Esophagus muscularis mucosa (tissue), 3 donors: Measurements from ENCODE around the gene OR10T2.

Experiments
- POLR2A ChIP-seq: fragments of 450-650 bp; IDR thresholded peaks from one replicate; pipeline ENCODE4 v1.6.1; 2017; ENCODE audit warnings: antibody characterized with exemption, moderate library complexity, mild to moderate bottlenecking, low read depth
- POLR2AphosphoS5 ChIP-seq, 2 donors: sonication (generic); formaldehyde crosslinking; IDR thresholded peaks; one replicate each; pipeline ENCODE4 v1.6.1; 2017; ENCODE audit warnings: antibody characterized with exemption in 2 of 2
- TF ChIP-seq, protein P1 (sequence below), 3 experiments: fragments of 200-600 bp in 2 of 3; fragments of 450-650 bp in 1 of 3; sonication (generic) in 2 of 3; IDR thresholded peaks; one replicate each; pipeline ENCODE4 v1.5.1; 2017 to 2019; ENCODE audit warnings: antibody characterized with exemption in 3 of 3, mild to moderate bottlenecking in 2 of 3, moderate library complexity in 1 of 3

- TF ChIP-seq POLR2A (no peak), POLR2AphosphoS5 (IDR thresholded peaks at IDR 0.05) (no peak)
- TF ChIP-seq, protein P1, sequence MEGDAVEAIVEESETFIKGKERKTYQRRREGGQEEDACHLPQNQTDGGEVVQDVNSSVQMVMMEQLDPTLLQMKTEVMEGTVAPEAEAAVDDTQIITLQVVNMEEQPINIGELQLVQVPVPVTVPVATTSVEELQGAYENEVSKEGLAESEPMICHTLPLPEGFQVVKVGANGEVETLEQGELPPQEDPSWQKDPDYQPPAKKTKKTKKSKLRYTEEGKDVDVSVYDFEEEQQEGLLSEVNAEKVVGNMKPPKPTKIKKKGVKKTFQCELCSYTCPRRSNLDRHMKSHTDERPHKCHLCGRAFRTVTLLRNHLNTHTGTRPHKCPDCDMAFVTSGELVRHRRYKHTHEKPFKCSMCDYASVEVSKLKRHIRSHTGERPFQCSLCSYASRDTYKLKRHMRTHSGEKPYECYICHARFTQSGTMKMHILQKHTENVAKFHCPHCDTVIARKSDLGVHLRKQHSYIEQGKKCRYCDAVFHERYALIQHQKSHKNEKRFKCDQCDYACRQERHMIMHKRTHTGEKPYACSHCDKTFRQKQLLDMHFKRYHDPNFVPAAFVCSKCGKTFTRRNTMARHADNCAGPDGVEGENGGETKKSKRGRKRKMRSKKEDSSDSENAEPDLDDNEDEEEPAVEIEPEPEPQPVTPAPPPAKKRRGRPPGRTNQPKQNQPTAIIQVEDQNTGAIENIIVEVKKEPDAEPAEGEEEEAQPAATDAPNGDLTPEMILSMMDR (IDR thresholded peaks at IDR 0.05) = no peak
These were observed 1.6 kb upstream of the OR10T2 start for GRCh38 chr1:158400871-158401270.
